Thymus (tissue), 11 donors: Measurements from ENCODE around the gene DHX58. TPM values are rescaled to one million over a fixed set of nuclear protein-coding genes. Genes with fewer than 3 reads are reported as not detected.
A peak's percentile ranks its signal among the peaks of the same experiment; 100 is the strongest.

Source experiments
- DNase-seq, 9 donors: peaks; one replicate each; pipeline ENCODE4 v3.0.0-alpha.2; 2013; ENCODE audit warnings: low spot score in 9 of 9, low read depth in 6 of 9, missing footprints in 1 of 9
- H3K27ac ChIP-seq, 2 donors: one replicate each; pipeline ENCODE4 v1.5.1; 2013; ENCODE audit warnings: control low read depth in 1 of 2, low read depth in 1 of 2, low read length in 1 of 2, mild to moderate bottlenecking in 1 of 2, moderate library complexity in 1 of 2
- H3K27me3 ChIP-seq, 2 donors: one replicate each; pipeline ENCODE4 v1.5.1; 2013; ENCODE audit warnings: low read length in 1 of 2; ENCODE audit not compliant: control insufficient read depth in 2 of 2, insufficient read depth in 1 of 2
- H3K36me3 ChIP-seq, 2 donors: one replicate each; pipeline ENCODE4 v1.5.1; 2013; ENCODE audit warnings: low read length in 1 of 2, mild to moderate bottlenecking in 1 of 2, moderate library complexity in 1 of 2; ENCODE audit not compliant: control insufficient read depth in 2 of 2, insufficient read depth in 2 of 2
- H3K4me1 ChIP-seq, 2 donors: one replicate each; pipeline ENCODE4 v1.5.1; 2013; ENCODE audit warnings: low read length in 2 of 2; ENCODE audit not compliant: control insufficient read depth in 2 of 2, insufficient read depth in 2 of 2
- H3K4me3 ChIP-seq, 2 donors: one replicate each; pipeline ENCODE4 v1.5.1; 2013; ENCODE audit warnings: low read length in 2 of 2, control low read depth in 1 of 2, mild to moderate bottlenecking in 1 of 2
- H3K9me3 ChIP-seq, 2 donors: one replicate each; pipeline ENCODE4 v1.5.1; 2013; ENCODE audit warnings: low read length in 1 of 2, mild to moderate bottlenecking in 1 of 2; ENCODE audit not compliant: control insufficient read depth in 2 of 2, insufficient read depth in 1 of 2
- WGBS: extraction: QIAGEN DNeasy Blood & Tissue Kit; methylation state at CpG from one replicate; pipeline ENCODE4 v1.1.7; 2013; 5-methylcytosine and 5-hydroxymethylcytosine counted together
- polyA plus RNA-seq: library from polyadenylated mRNA; stranded (reverse); fragments of 200-250 nt; gene quantifications from one replicate; pipeline ENCODE4 v1.2.3, GENCODE V29; 2013
- total RNA-seq: library from RNA; stranded (reverse); fragments of 120-200 nt; gene quantifications from one replicate; pipeline ENCODE4 v1.2.4, GENCODE V29; 2013
- donor health status: healthy.

DHX58 gene
- total and polyA plus RNA-seq, 2 donors, result 23.8 to 42.1 TPM

DNA sequence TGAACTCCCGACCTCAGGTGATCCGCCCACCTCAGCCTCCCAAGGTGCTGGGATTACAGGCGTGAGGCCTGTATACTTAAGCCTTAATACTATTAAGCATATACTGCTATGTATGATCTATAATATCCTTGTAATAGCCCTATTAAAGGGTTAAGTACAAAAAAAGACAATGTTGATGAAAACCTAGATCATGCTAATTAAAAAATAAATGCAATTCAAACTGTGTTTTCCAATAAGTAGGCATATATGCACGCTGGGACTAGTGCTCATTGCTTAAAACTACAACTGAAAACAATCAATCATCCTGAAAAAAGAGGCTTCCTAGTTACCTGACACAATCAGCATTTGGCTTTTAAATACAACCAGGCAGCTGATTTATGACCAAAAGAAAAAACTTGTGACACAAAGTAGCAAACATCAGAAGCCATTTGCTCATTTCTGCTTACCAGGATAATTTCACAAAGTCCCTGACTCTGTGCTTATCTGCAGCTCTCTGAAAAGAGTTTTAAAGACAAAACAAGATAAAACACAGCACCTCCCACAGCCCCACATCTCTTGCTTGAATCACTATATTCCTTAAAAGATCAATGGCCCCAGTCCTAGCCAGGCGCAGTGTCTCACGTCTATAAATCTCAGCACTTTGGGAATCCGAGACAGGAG, 25.3 kb downstream of the DHX58 start:
- Histone ChIP-seq H3K9me3 (no peaks in the 10 kb centered on the region), H3K27ac (no peak overlapping the region), H3K36me3 (no peaks in the 10 kb centered on the region), H3K27me3 (peaks cover 0 to 3% of the 10 kb centered on the region in 2 donors), H3K4me1 (no peaks in the 10 kb centered on the region), H3K4me3 (no peak overlapping the region)
- no peak for DNase-seq
- 94% methylated on average over 7 of the region's 7 CpGs for WGBS

DNA sequence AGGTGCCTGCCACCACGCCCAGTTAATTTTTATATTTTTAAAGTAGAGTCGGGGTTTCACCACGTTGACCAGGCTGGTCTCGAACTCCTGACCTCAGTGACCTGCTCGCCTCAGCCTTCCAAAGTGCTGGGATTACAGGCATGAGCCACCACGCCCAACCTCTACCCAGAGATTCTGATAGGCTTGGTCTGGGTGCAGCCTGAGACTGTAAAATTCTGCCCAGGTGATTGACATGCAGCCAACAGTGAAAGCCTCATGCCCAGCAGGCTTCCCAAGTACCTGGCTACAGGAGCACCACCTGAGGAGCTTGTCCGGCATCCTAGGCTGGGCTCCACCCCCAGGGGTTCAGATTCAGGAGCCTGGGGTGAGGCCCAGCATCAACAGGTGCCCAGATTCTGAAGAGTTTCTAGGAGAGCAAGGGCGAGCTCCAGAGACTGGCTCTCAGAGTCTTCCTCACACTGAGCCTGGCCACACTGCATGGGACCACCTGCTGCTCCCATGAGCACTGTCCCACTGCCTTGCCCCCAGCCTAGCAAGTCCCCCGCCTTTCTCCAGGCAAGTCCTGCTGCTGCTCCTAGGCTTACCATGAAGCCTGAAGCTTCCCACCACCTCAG, 30.9 kb downstream of the DHX58 start:
- no peaks in the 10 kb centered on the region for H3K27me3 ChIP-seq
- no peak overlapping the region for H3K27ac ChIP-seq
- H3K4me1 ChIP-seq, result no peaks in the 10 kb centered on the region
- no peak for DNase-seq
- no peak overlapping the region for H3K4me3 ChIP-seq
- H3K36me3 ChIP-seq, result no peaks in the 10 kb centered on the region
- 95% methylated on average over 9 of the region's 9 CpGs for whole genome bisulfite sequencing
- no peaks in the 10 kb centered on the region for H3K9me3 ChIP-seq

DNA sequence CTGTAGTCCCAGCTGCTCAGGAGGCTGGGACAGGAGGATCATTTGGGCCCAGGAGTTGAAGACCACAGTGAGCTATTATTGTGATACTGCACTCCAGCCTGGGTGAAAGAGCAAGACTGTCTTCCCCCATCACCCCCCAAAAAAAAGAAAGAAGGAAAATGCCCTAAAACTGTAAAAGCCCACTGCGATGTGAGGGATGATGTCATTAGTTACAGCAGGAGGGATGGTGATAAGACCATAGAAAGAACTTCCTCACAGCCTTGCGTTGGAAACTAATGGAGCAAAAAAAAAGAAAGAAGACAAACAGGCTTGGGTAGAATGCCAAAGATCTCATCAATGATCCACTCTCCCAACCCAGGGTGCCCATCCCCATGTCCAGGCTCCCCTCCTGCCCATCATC, 33.0 kb downstream of the DHX58 start:
- Histone ChIP-seq H3K4me3 (no peak overlapping the region), H3K36me3 (no peaks in the 10 kb centered on the region), H3K9me3 (no peaks in the 10 kb centered on the region), H3K27ac (no peak overlapping the region), H3K4me1 (no peaks in the 10 kb centered on the region), H3K27me3 (no peaks in the 10 kb centered on the region)
- 98% methylated on average over 2 of the region's 2 CpGs for WGBS
- DNase-seq, result no peak

DNA sequence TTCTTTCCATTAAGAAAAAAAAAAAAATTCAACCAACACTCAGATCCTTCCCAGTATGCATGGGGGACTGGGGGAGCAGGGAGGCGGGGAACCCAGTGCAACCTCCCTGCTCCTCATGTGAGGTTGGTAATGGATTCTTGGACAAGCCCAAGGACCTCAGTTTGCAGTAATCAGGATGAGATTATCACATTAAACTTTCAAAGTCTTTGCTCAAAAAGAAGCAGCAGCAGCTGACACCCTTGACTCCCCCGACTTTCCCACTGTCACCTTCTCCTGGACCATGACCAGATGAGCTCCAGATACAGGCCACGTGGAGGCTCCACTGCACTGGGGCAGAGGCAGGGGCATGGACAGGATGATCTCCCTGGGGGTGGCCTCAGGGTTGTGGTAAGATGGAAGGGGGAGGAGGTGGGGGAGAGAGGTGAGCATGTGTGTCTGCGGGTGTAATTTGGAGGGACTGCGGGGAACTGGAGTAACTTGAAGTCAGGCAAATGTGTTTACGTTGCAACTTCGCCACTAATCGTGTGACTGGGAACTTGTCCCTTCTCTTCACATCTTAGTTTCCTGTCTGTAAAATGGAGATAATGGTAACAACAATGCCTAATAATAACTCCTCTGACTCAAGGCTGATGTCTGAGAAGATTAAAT, 34.0 kb downstream of the DHX58 start:
- 91% methylated on average over 8 of the region's 8 CpGs for WGBS
- Histone ChIP-seq H3K4me1 (peaks cover 0 to 5% of the 10 kb centered on the region in 2 donors), H3K36me3 (no peaks in the 10 kb centered on the region), H3K4me3 (no peak overlapping the region), H3K9me3 (no peaks in the 10 kb centered on the region), H3K27ac (no peak overlapping the region), H3K27me3 (no peaks in the 10 kb centered on the region)
- DNase-seq, result no peak

DNA sequence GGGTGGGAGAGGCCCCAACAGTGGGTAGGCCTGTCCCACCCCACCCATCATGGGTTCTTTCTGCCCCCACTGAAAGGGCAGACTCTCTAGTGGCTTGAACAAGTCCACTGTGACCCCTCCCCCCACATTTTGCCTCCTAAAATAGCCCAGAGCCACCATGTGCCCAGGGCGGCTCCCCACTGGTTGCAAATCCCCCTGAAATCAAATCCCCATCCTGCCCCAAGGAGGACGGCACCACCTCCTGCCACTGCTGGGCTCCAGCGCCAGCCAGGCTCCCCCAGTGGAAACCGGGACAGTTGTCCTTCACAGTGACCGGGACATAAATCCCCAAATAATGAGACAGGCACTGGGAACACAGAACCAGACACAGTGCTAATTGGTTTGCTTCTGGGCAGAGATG, 34.8 kb downstream of the DHX58 start:
- H3K27me3 ChIP-seq, result peaks cover 0 to 2% of the 10 kb centered on the region in 2 donors
- H3K4me1 ChIP-seq, result peaks cover 0 to 13% of the 10 kb centered on the region in 2 donors
- H3K36me3 ChIP-seq, result no peaks in the 10 kb centered on the region
- WGBS, result 95% methylated on average over 5 of the region's 5 CpGs
- H3K27ac ChIP-seq, result no peak overlapping the region
- no peak overlapping the region for H3K4me3 ChIP-seq
- no peaks in the 10 kb centered on the region for H3K9me3 ChIP-seq
- DNase-seq, result no peak

DNA sequence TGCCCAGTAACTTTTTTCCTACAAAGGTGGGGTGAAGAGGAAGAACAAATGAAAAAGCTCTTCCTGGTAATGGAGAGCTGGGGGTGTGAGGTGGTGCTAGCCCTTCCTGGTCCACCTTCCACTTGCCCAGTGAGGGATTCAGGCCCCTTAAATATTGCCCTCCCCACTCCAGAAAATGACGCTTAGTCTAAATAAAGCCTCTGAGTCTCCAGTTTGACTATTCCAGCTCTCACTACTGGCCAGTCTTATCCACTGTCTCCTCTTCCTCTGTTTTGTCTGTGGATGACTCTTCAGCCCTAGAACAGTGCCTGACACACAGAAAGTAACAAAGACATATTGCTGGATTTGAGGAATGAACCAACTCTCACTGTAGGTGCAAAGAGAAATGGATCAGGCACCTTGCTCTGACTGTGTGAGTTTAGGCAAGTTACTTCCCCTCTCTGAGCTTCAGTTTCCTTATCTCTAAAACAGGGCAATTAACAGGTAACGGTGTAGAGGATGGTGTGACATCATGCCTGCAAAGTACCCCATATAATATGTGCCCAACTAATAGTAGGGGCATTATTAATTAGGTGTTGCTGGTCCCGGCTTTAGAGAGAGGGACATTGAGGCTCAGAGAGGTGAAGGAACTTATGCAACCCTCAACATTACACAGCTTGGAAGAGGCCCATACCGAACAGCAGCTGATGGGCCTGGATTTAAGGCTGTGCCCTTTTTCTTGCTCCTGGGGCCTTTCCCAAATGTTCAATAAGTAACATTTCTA, 35.5 kb downstream of the DHX58 start:
- Histone ChIP-seq H3K27ac (no peak overlapping the region), H3K4me1 (peaks cover under 1 to 17% of the 10 kb centered on the region in 2 donors), H3K9me3 (no peaks in the 10 kb centered on the region), H3K4me3 (no peak overlapping the region), H3K27me3 (peaks cover 0 to 7% of the 10 kb centered on the region in 2 donors), H3K36me3 (no peaks in the 10 kb centered on the region)
- WGBS, result 95% methylated on average over 4 of the region's 4 CpGs
- DNase-seq, result no peak

DNA sequence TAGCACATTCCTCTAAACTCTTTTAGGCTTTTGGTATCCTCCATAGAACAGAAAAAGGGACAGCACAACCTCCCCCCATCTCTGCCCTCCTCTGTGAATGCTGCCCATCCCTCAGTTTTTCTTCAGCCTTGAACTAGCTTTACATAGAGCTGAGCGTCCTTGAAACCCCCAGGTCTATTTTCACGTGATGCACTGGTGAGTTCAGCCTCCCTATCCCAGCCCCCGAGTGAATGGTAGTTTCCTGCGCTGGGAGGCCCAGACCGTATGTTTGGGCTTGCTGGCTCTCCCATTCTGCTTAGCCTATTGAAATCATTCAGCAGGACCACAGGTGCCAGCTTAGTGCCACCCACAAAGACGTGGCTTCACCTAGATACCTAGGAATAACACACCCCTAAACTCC, 36.7 kb downstream of the DHX58 start:
- H3K4me1 ChIP-seq, result peaks cover 3 to 25% of the 10 kb centered on the region in 2 donors
- no peak for DNase-seq
- WGBS, result 96% methylated on average over 6 of the region's 6 CpGs
- peaks cover 0 to 11% of the 10 kb centered on the region in 2 donors for H3K27me3 ChIP-seq
- H3K9me3 ChIP-seq, result no peaks in the 10 kb centered on the region
- H3K4me3 ChIP-seq, result no peak overlapping the region
- no peak overlapping the region for H3K27ac ChIP-seq
- no peaks in the 10 kb centered on the region for H3K36me3 ChIP-seq

DNA sequence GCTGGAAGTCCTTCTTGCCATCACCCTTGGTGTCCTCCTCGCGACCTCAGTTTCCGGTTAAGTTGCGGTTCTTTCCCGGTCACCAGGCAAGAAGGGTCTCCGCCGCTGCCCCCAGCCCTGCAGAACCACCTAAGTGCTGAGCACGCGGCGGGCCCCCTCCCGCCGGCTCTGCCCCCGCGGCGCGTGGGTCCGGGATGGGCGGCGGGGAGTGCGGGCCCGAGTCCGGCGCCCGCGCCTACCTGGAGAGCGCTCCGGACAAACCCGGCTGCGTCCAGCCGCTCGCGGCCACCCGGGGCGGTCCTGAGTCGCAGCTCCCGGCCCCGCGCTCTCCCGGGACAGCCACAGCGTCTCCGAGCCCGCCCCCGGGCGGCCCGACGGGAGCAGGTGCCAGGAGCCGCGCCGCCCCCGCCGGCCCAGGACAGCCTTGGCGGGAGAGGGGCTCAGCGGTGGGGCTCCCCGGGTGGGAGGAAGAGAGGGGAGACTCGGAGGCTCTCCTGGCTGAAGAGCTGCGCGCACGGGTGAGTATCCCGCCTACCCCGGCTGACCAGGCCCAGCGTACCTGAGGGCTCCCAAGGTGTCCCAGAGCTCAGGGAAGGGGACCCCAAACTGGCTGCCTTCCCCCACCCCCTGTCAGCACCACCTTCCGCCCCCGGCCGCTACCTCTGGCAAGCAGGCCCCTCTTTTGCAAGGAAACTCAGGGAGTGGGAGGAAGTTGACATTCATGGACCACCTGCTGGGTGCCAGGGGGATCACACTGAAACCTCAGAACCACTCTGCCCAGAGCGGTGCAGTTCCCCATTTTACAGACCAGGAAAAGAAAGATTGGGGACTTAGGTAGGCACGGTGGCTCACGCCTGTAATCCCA, 40.0 kb downstream of the DHX58 start:
- Histone ChIP-seq H3K4me1 (peaks cover 4 to 29% of the 10 kb centered on the region in 2 donors), H3K4me3 (peak overlapping the region; percentile 46 to 67), H3K27ac (no peak overlapping the region), H3K27me3 (peaks cover 0 to 11% of the 10 kb centered on the region in 2 donors), H3K9me3 (no peaks in the 10 kb centered on the region), H3K36me3 (no peaks in the 10 kb centered on the region)
- 2% methylated on average over 67 of the region's 67 CpGs for WGBS
- peak in 1 of 9 donors; percentile 56 for DNase-seq
